ENCODE measurements around the gene PTRH2. TPM values are rescaled to one million over a fixed set of nuclear protein-coding genes. Genes with fewer than 3 reads are reported as not detected.
"Not testable (repeated sequence)": the region's sequence is repeated elsewhere in the genome, so short reads cannot be mapped to it uniquely, and the experiment has no call there.

Gene PTRH2
- total RNA-seq, 2 experiments from 2014 or later = 6.5 to 7.3 TPM

DNA sequence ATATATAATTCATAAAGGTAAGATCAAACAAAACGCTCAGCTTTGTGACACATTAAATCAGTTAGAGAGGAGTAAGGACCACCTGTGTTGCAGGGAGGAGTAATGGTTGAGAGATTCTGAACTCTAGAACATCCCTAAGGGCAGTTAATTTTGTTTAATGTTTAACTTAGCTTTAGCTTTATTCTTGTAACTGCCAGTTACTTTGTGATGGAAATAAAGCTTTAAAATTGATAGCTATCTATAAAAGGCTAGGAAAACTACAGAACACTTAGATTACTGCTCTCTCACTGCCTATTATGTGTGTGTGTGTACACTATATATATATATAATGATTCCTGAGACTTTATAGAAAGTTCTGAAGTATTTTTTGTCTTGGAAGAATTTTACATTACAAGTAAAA is 37.8 kb downstream of the PTRH2 start:
- POLR2A ChIA-PET = no interaction called here
- H3K36me3 Mint-ChIP-seq (ENCODE audit: low read depth) = peaks cover 91% of the 10 kb centered on the region

DNA sequence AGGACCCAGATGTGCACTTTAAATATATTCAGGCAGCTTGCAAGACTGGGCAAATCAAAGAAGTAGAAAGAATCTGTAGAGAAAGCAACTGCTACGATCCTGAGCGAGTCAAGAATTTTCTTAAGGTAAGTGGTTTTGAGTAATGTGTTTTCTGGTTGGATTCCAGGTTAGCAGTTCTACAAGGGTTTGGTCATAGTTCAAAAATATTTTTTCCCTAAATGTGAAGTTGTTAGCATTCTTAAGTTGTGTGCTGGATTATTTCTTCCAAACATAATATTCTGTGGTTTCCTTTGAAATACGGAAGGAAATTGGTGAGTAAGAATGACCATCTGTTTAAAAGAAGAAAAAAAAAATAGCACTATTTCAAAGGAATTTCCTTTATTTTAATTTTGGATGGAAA is 38.4 kb downstream of the PTRH2 start:
- H3K9me3 Mint-ChIP-seq = no peaks in the 10 kb centered on the region
- H3K36me3 Mint-ChIP-seq (ENCODE audit: low read depth) = peaks cover 90% of the 10 kb centered on the region
- no peaks in the 10 kb centered on the region for H3K27me3 Mint-ChIP-seq
- CTCF ChIA-PET = interaction anchor here (1.3 kb wide), 1 partner anchor 9 kb away, joined by 4 read pairs; no protein-coding TSS in a partner anchor
- intact Hi-C loops (cut with DNase I, micrococcal nuclease) = no loop called here
- H3K9me3 ChIP-seq (ENCODE audit: control insufficient read depth in 1 of 2, insufficient read depth in 1 of 2, low read length in 2 of 2) = no peaks in the 10 kb centered on the region
- H3K27ac Mint-ChIP-seq = peak overlapping the region; percentile 19
- H3K4me1 Mint-ChIP-seq (ENCODE audit: low read depth) = peaks cover 8% of the 10 kb centered on the region
- DNase-seq (no peak), ATAC-seq (ENCODE audit: poor library complexity) (no peak)
- no peak overlapping the region for H3K27ac ChIP-seq (ENCODE audit: low read depth in 1 of 2, low read length in 2 of 2)
- H3K4me1 ChIP-seq (ENCODE audit: insufficient read depth, low read length) = no peaks in the 10 kb centered on the region
- no peak overlapping the region for H3K4me3 ChIP-seq (ENCODE audit: low read length)
- H3K4me3 Mint-ChIP-seq = no peak overlapping the region
- TF ChIP-seq CTCF (IDR thresholded peaks at IDR 0.05) = no peak
- POLR2A ChIA-PET = no interaction called here
- no peaks in the 10 kb centered on the region for H3K27me3 ChIP-seq (ENCODE audit: control insufficient read depth in 1 of 2, insufficient read depth in 2 of 2, low read length in 2 of 2)
- H3K36me3 ChIP-seq (ENCODE audit: insufficient read depth, low read length) = peaks cover 87% of the 10 kb centered on the region

More for the DNA sequence above, 37.8 kb downstream of the PTRH2 start:
- H3K9me3 Mint-ChIP-seq = no peaks in the 10 kb centered on the region
- ATAC-seq (ENCODE audit: poor library complexity) = no peak
- Histone ChIP-seq H3K36me3 (ENCODE audit: insufficient read depth, low read length) (peaks cover 87% of the 10 kb centered on the region), H3K4me3 (ENCODE audit: low read length) (no peak overlapping the region), H3K27ac (ENCODE audit: low read depth in 1 of 2, low read length in 2 of 2) (no peak overlapping the region), H3K27me3 (ENCODE audit: control insufficient read depth in 1 of 2, insufficient read depth in 2 of 2, low read length in 2 of 2) (no peaks in the 10 kb centered on the region), H3K9me3 (ENCODE audit: control insufficient read depth in 1 of 2, insufficient read depth in 1 of 2, low read length in 2 of 2) (no peaks in the 10 kb centered on the region), H3K4me1 (ENCODE audit: insufficient read depth, low read length) (no peaks in the 10 kb centered on the region)
- CTCF ChIA-PET = interaction anchor here (1.3 kb wide), 1 partner anchor 9 kb away, joined by 4 read pairs; no protein-coding TSS in a partner anchor
- H3K27me3 Mint-ChIP-seq = no peaks in the 10 kb centered on the region
- TF ChIP-seq CTCF (IDR thresholded peaks at IDR 0.05) = no peak
- intact Hi-C loops (cut with DNase I, micrococcal nuclease) = no loop called here
- DNase-seq = no peak
- H3K4me3 Mint-ChIP-seq = no peak overlapping the region
- peaks cover 8% of the 10 kb centered on the region for H3K4me1 Mint-ChIP-seq (ENCODE audit: low read depth)
- peak overlapping the region; percentile 19 for H3K27ac Mint-ChIP-seq

DNA sequence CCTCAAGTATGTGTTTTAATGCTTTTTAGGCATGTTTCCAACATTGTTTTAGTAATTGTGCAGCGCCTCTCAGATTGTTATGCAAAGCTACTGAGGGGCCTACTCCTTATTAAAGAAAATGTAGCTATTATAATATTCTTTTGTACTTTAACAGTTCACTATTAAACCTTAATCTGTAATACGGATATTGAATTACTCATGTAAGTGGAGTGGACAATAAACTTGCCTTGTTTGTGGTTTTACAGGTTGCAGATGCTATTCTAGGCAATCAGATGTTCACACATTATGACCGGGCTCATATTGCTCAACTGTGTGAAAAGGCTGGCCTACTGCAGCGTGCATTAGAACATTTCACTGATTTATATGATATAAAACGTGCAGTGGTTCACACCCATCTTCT is 41.0 kb downstream of the PTRH2 start:
- H3K27me3 Mint-ChIP-seq = no peaks in the 10 kb centered on the region
- no peak for TF ChIP-seq CTCF (IDR thresholded peaks at IDR 0.05)
- no peaks in the 10 kb centered on the region for H3K27me3 ChIP-seq (ENCODE audit: control insufficient read depth in 1 of 2, insufficient read depth in 2 of 2, low read length in 2 of 2)
- no peak overlapping the region for H3K4me3 Mint-ChIP-seq
- no peaks in the 10 kb centered on the region for H3K4me1 ChIP-seq (ENCODE audit: insufficient read depth, low read length)
- H3K4me1 Mint-ChIP-seq (ENCODE audit: low read depth) = peaks cover 8% of the 10 kb centered on the region
- DNase-seq (no peak), ATAC-seq (ENCODE audit: poor library complexity) (no peak)
- peaks cover 88% of the 10 kb centered on the region for H3K36me3 ChIP-seq (ENCODE audit: insufficient read depth, low read length)
- H3K9me3 Mint-ChIP-seq = no peaks in the 10 kb centered on the region
- intact Hi-C loops (cut with DNase I, micrococcal nuclease) = no loop called here
- no peaks in the 10 kb centered on the region for H3K9me3 ChIP-seq (ENCODE audit: control insufficient read depth in 1 of 2, insufficient read depth in 1 of 2, low read length in 2 of 2)
- H3K4me3 ChIP-seq (ENCODE audit: low read length) = no peak overlapping the region
- POLR2A ChIA-PET = no interaction called here
- CTCF ChIA-PET = no interaction called here
- H3K27ac ChIP-seq (ENCODE audit: low read depth in 1 of 2, low read length in 2 of 2) = no peak overlapping the region
- H3K27ac Mint-ChIP-seq = no peak overlapping the region
- H3K36me3 Mint-ChIP-seq (ENCODE audit: low read depth) = peaks cover 96% of the 10 kb centered on the region

DNA sequence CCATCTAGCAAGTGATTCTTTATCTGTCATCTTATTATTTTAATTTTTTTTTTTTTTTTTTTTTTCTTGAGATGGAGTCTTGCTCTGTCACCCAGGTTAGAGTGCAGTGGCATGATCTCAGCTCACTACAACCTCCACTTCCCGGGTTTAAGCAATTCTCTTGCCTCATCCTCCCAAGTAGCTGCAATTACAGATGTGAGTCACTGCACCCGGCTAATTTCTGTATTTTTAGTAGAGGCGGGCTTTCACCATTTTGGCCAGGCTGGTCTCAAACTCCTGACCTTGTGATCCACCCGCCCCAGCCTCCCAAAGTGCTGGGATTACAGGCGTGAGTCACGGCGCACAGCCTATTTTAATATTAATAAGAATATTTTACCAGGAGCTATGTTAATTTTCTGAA is 50.6 kb downstream of the PTRH2 start:
- H3K4me3 ChIP-seq (ENCODE audit: low read length); H3K9me3 ChIP-seq (ENCODE audit: control insufficient read depth in 1 of 2, insufficient read depth in 1 of 2, low read length in 2 of 2); H3K27ac Mint-ChIP-seq; ATAC-seq (ENCODE audit: poor library complexity); H3K4me1 ChIP-seq (ENCODE audit: insufficient read depth, low read length); CTCF ChIA-PET; H3K27ac ChIP-seq (ENCODE audit: low read depth in 1 of 2, low read length in 2 of 2); H3K4me1 Mint-ChIP-seq (ENCODE audit: low read depth); H3K4me3 Mint-ChIP-seq; H3K27me3 Mint-ChIP-seq; intact Hi-C loops (cut with DNase I, micrococcal nuclease); H3K9me3 Mint-ChIP-seq; H3K27me3 ChIP-seq (ENCODE audit: control insufficient read depth in 1 of 2, insufficient read depth in 2 of 2, low read length in 2 of 2): not testable (repeated sequence)
- peak in 2 of 14 experiments; percentile 33 to 52 for DNase-seq
- H3K36me3 ChIP-seq (ENCODE audit: insufficient read depth, low read length) = peaks cover 78% of the 10 kb centered on the region
- H3K36me3 Mint-ChIP-seq (ENCODE audit: low read depth) = peaks cover 88% of the 10 kb centered on the region
- POLR2A ChIA-PET = interaction anchor here (0.8 kb wide), 1 partner anchor 26 kb away, joined by 4 read pairs; no protein-coding TSS in a partner anchor
